GM18526 (cell line): ENCODE results near the gene GYG1.

Experiments
- POLR2A ChIP-seq: IDR thresholded peaks from 3 replicates; pipeline ENCODE4 v1.6.1; 2011; ENCODE audit not compliant: insufficient read length; ENCODE audit errors: extremely low read depth

Gene GYG1

GRCh38 chr3:149003653-149004305, 12.4 kb downstream of the GYG1 start:
- no peak for TF ChIP-seq POLR2A

GRCh38 chr3:149004622-149005021, 13.3 kb downstream of the GYG1 start:
- no peak for TF ChIP-seq POLR2A

- no peak for TF ChIP-seq POLR2A
Measured at GRCh38 chr3:149005416-149005815, 14.1 kb downstream of the GYG1 start.

GRCh38 chr3:149007567-149008257, 16.4 kb downstream of the GYG1 start:
- TF ChIP-seq POLR2A, result no peak

DNA sequence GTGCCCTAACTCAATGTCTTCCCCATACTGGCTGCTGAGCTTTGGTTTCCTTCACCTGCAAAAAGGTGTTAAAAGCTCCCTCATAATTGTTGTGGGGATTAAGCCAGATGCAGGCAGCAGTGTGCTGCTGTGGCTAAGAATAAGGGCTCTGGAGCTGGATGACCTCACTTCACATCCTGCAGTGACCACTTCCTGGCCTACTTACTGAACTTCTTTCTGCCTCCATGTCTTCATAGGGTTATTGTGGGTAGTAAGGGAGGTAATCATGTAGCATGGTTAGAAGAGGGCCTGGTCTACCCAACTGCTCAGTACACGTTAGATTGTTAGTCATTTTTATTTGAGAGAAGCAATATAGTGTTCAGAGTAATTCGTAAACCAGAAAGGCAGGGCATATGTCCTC, 18.4 kb downstream of the GYG1 start:
- no peak for TF ChIP-seq POLR2A

DNA sequence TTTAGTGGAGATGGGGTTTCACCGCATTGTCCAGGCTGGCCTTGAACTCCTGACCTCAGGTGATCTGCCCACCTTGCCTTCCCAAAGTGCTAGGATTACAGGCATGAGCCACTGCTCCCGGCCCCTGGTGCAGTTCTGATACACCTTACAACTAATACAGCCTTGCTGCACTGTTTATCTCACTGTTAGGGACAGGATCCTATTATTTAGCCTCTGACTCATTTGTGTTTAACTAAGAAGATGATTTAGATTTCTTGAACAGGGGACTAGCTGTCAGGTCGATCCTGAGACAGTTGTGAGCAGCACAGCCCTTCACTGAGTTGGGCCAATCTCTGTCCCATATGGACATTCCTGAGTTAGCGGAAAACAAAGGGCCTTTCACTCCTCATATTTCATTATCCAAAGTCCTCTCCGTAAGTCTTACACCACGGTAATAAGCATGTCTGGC, 19.2 kb downstream of the GYG1 start:
- TF ChIP-seq POLR2A, result no peak

GRCh38 chr3:149010966-149011365, 19.6 kb downstream of the GYG1 start:
- no peak for TF ChIP-seq POLR2A

DNA sequence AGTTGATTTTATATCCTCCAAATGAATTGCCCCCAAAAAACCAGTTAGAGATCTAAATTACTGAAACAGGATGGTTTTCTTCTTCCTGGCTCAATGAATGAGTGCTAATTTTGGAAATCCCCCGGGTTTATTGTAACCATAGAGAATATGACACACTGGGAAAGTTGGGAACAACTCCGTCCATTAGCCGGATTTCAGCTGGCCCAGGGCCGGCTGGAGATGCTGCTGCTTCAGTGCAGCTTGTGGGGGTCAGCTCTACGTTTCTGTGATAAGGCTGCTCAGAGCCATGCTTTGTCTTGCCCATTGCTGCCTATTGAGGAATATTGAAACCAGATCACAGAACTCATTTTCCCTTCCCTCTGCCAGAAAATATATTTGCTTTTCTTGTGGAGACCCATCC, 20.3 kb downstream of the GYG1 start:
- no peak for TF ChIP-seq POLR2A

DNA sequence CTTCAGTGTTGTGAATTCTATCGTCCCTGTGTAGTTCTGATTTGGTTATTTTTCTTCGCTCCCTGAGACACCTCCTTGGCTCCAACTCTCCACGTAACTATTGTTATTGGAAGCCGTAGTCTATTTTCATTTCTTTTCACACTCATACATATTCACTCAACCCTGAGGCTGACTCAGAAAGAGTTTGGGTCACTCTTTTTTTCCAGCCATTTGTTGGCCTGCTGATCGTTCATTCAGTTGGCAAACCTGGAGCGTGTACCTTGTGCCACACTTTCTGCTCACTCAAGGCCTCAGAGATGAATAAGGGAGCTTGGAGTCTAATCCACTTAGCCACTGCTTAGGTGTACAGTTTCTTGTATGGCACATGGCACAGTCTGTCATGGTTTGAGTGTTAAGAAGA, 22.4 kb downstream of the GYG1 start:
- no peak for TF ChIP-seq POLR2A

DNA sequence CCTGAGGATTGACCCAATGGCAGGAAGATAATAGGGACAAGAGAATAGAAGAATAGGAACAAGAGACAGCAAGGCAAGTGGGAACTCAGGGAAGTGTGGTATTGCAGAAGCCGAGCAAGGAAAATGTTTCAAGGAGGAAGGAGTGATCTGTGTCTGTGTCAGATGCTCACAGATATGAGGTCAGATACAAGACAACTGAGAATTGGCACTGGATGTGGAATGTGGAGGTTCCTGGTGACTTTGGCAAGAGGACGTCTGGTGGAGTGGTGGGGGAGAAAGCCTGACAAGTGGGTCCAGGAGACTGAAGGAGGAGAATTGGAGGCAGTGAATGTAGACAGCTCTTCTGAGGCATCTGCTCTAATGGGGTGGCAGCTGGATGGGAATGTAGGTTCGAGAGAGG, 24.1 kb downstream of the GYG1 start:
- TF ChIP-seq POLR2A, result no peak

- no peak for TF ChIP-seq POLR2A
Measured at GRCh38 chr3:149016242-149016641, 24.9 kb downstream of the GYG1 start.

- no peak for TF ChIP-seq POLR2A
Measured at GRCh38 chr3:149016669-149017541, 25.6 kb downstream of the GYG1 start.

- TF ChIP-seq POLR2A, result no peak
Measured at GRCh38 chr3:149018247-149018646, 26.9 kb downstream of the GYG1 start.

DNA sequence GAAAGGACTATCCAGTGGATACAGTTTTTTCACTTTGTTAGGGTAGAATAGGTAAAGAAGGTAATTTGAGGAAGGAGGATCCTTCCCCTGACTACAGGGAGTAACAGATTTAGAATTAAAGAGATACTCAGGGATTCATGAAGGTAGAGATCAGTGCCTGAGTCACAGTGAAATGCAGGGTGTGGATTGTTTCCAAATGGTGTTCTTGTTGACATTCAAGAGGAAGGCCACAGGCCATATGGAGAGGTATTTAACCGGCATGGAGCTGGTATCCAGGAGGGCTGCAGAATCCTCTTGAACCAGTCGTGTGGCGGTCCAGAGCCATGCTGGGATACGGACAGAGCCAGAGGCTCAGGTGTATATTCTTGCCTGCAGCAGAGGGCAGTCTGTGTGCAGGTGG, 28.2 kb downstream of the GYG1 start:
- no peak for TF ChIP-seq POLR2A

- no peak for TF ChIP-seq POLR2A
Measured at GRCh38 chr3:149020196-149020838, 29.0 kb downstream of the GYG1 start.
